Heart left ventricle (tissue), 13 donors: ENCODE measurements around the gene RGS9.

Experiments used
- POLR2A ChIP-seq, 2 donors: fragments of 450-650 bp; IDR thresholded peaks; one replicate each; pipeline ENCODE4 v1.6.1; 2017; ENCODE audit warnings: antibody characterized with exemption in 2 of 2, mild to moderate bottlenecking in 2 of 2, moderate library complexity in 2 of 2
- TF ChIP-seq, protein P1 (sequence below), 12 donors: fragments of 200-600 bp; sonication (generic) in 4 of 12; IDR thresholded peaks; one replicate each; pipeline versions ENCODE4 v1.5.0 to v1.8.0; 2018 to 2022; ENCODE audit warnings: antibody characterized with exemption in 12 of 12, mild to moderate bottlenecking in 5 of 12
- donor health status: ischemic (EF 13 %, LVEDD 7.1; RV severe dilation, severe dysfunction).
- donor health status: DM: no; HTN: yes; CAD: no.
- donor health status: DM: no; HTN: no; CAD: no.
- donor health status: ischemic (EF 25% LVEDD 6.9; RV normal size, moderate dysfunction).
- donor health status: ischemic (EF 25% LVEDD 5.7; RV mildly dilated, moderate dysfunction).
- donor health status: ischemic (EF 35%, LVEDD 5.7; RV mildly dilated, moderate dysfunction).
- donor health status: nonischemic (EF 11% LVEDD 7.7; RV severe dilation, severe dysfunction).
- donor health status: DM: yes; HTN: yes; CAD: no.
- donor health status: PGD.
- donor health status: ischemic (EF 29% LVEDD 5.4; RV normal size, mild dysfunction).
- donor health status: nonischemic (EF 23%, LVEDD 6.1; RV moderate dilation, normal function).

- no peak for TF ChIP-seq POLR2A (IDR thresholded peaks at IDR 0.05)
- TF ChIP-seq, protein P1, sequence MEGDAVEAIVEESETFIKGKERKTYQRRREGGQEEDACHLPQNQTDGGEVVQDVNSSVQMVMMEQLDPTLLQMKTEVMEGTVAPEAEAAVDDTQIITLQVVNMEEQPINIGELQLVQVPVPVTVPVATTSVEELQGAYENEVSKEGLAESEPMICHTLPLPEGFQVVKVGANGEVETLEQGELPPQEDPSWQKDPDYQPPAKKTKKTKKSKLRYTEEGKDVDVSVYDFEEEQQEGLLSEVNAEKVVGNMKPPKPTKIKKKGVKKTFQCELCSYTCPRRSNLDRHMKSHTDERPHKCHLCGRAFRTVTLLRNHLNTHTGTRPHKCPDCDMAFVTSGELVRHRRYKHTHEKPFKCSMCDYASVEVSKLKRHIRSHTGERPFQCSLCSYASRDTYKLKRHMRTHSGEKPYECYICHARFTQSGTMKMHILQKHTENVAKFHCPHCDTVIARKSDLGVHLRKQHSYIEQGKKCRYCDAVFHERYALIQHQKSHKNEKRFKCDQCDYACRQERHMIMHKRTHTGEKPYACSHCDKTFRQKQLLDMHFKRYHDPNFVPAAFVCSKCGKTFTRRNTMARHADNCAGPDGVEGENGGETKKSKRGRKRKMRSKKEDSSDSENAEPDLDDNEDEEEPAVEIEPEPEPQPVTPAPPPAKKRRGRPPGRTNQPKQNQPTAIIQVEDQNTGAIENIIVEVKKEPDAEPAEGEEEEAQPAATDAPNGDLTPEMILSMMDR (IDR thresholded peaks at IDR 0.05): no peak
These were observed 32.2 kb upstream of the RGS9 start for GRCh38 chr17:65104973-65105372.
